ENCODE results near the gene C17orf114. TPM values are rescaled to one million over a fixed set of nuclear protein-coding genes. Genes with fewer than 3 reads are reported as not detected.

C17orf114 gene

Other genes starting within 250 kb of the C17orf114 start
- gene MYBBP1A, start 246.9 kb downstream of the C17orf114 start, total RNA-seq (2014; rRNA removed; shearing (Covaris generic)) = 25.3 and 28.1 TPM in 2 replicates
- gene GGT6, start 241.8 kb downstream of the C17orf114 start, total RNA-seq (2014; rRNA removed; shearing (Covaris generic)) = not detected in 2 replicates
- gene SMTNL2, start 217.8 kb downstream of the C17orf114 start, total RNA-seq (2014; rRNA removed; shearing (Covaris generic)) = not detected in 2 replicates
- gene ALOX15, start 160.7 kb downstream of the C17orf114 start, total RNA-seq (2014; rRNA removed; shearing (Covaris generic)) = not detected in 2 replicates
- 8.8 and 23.7 TPM in 2 replicates for gene PELP1, start 98.2 kb downstream of the C17orf114 start, total RNA-seq (2014; rRNA removed; shearing (Covaris generic))
- 10.6 and 14.3 TPM in 2 replicates for gene ARRB2, start 91.7 kb downstream of the C17orf114 start, total RNA-seq (2014; rRNA removed; shearing (Covaris generic))
- gene MED11, start 70.9 kb downstream of the C17orf114 start, total RNA-seq (2014; rRNA removed; shearing (Covaris generic)) = 25.4 and 26.4 TPM in 2 replicates
- not detected in 2 replicates for gene ZMYND15, start 62.5 kb downstream of the C17orf114 start, total RNA-seq (2014; rRNA removed; shearing (Covaris generic))
- 0.12 and 0.29 TPM in 2 replicates for gene CXCL16, start 62.4 kb downstream of the C17orf114 start, total RNA-seq (2014; rRNA removed; shearing (Covaris generic))
- gene TM4SF5, start 30.4 kb downstream of the C17orf114 start, total RNA-seq (2014; rRNA removed; shearing (Covaris generic)) = not detected in 2 replicates
- gene VMO1, start 16.0 kb downstream of the C17orf114 start, total RNA-seq (2014; rRNA removed; shearing (Covaris generic)) = 0.96 and 1.3 TPM in 2 replicates
- gene GLTPD2, start 13.4 kb downstream of the C17orf114 start, total RNA-seq (2014; rRNA removed; shearing (Covaris generic)) = not detected in 2 replicates
- gene PSMB6, start 6.2 kb downstream of the C17orf114 start, total RNA-seq (2014; rRNA removed; shearing (Covaris generic)) = 319 and 393 TPM in 2 replicates
- 7.0 and 12.1 TPM in 2 replicates for gene PLD2, start 4.8 kb upstream of the C17orf114 start, total RNA-seq (2014; rRNA removed; shearing (Covaris generic))
- 11.0 and 11.1 TPM in 2 replicates for gene MINK1, start 31.0 kb upstream of the C17orf114 start, total RNA-seq (2014; rRNA removed; shearing (Covaris generic))
- gene C17orf107, start 97.2 kb upstream of the C17orf114 start, total RNA-seq (2014; rRNA removed; shearing (Covaris generic)) = 0.12 and 0.20 TPM in 2 replicates
- not detected in 2 replicates for gene CHRNE, start 100.8 kb upstream of the C17orf114 start, total RNA-seq (2014; rRNA removed; shearing (Covaris generic))
- not detected in 2 replicates for gene GP1BA, start 129.9 kb upstream of the C17orf114 start, total RNA-seq (2014; rRNA removed; shearing (Covaris generic))
- gene SLC25A11, start 137.7 kb upstream of the C17orf114 start, total RNA-seq (2014; rRNA removed; shearing (Covaris generic)) = 45.3 and 71.5 TPM in 2 replicates
- gene RNF167, start 137.9 kb upstream of the C17orf114 start, total RNA-seq (2014; rRNA removed; shearing (Covaris generic)) = 24.0 and 25.2 TPM in 2 replicates
- 894 and 1,372 TPM in 2 replicates for gene PFN1, start 146.2 kb upstream of the C17orf114 start, total RNA-seq (2014; rRNA removed; shearing (Covaris generic))
- gene ENO3, start 148.8 kb upstream of the C17orf114 start, total RNA-seq (2014; rRNA removed; shearing (Covaris generic)) = 2.3 and 2.9 TPM in 2 replicates
- 33.2 and 35.9 TPM in 2 replicates for gene SPAG7, start 165.5 kb upstream of the C17orf114 start, total RNA-seq (2014; rRNA removed; shearing (Covaris generic))
- gene CAMTA2, start 185.3 kb upstream of the C17orf114 start, total RNA-seq (2014; rRNA removed; shearing (Covaris generic)) = 2.9 and 3.9 TPM in 2 replicates
- gene INCA1, start 195.2 kb upstream of the C17orf114 start, total RNA-seq (2014; rRNA removed; shearing (Covaris generic)) = 0.24 TPM in 1 of 2 replicates, not detected in the other
- gene KIF1C, start 195.6 kb upstream of the C17orf114 start, total RNA-seq (2014; rRNA removed; shearing (Covaris generic)) = 21.4 and 32.9 TPM in 2 replicates
- gene SLC52A1, start 233.1 kb upstream of the C17orf114 start, total RNA-seq (2014; rRNA removed; shearing (Covaris generic)) = not detected in 2 replicates

All from RPMI7951 (cell line).